Measurements from ENCODE around the gene HADHA.

The HADHA gene

GRCh38 chr2:26195040-26195984 lies 49.1 kb downstream of the HADHA start:
- Mint-ChIP-seq H3K4me1 (ENCODE audit: low read depth in 2 of 2) (no peaks in the 10 kb centered on the region), H3K27ac (peak overlapping the region in 1 of 2 donors; percentile 71), H3K27me3 (no peaks in the 10 kb centered on the region), H3K4me3 (no peak overlapping the region), H3K9me3 (no peaks in the 10 kb centered on the region), H3K36me3 (ENCODE audit: insufficient read depth) (peaks cover 39% of the 10 kb centered on the region)
- DNase-seq (no peak), ATAC-seq (replicated peaks) (no peak)

GRCh38 chr2:26193578-26194231 lies 50.7 kb downstream of the HADHA start:
- Mint-ChIP-seq H3K27ac (peak overlapping the region in 1 of 2 donors; percentile 67), H3K36me3 (ENCODE audit: insufficient read depth) (peaks cover 32% of the 10 kb centered on the region), H3K4me1 (ENCODE audit: low read depth in 2 of 2) (no peaks in the 10 kb centered on the region), H3K4me3 (no peak overlapping the region), H3K27me3 (no peaks in the 10 kb centered on the region), H3K9me3 (no peaks in the 10 kb centered on the region)
- DNase-seq (no peak), ATAC-seq (replicated peaks) (no peak)

- Mint-ChIP-seq H3K27ac (peak overlapping the region in 1 of 2 donors; percentile 83), H3K27me3 (no peaks in the 10 kb centered on the region), H3K36me3 (ENCODE audit: insufficient read depth) (peaks cover 20% of the 10 kb centered on the region), H3K4me1 (ENCODE audit: low read depth in 2 of 2) (no peaks in the 10 kb centered on the region), H3K4me3 (no peak overlapping the region), H3K9me3 (no peaks in the 10 kb centered on the region)
- DNase-seq (no peak), ATAC-seq (replicated peaks) (no peak)
Observed at GRCh38 chr2:26191316-26192159, 52.9 kb downstream of the HADHA start.

GRCh38 chr2:26190369-26190768 lies 54.1 kb downstream of the HADHA start:
- Mint-ChIP-seq H3K27ac (no peak overlapping the region), H3K36me3 (ENCODE audit: insufficient read depth) (peaks cover 22% of the 10 kb centered on the region), H3K4me3 (no peak overlapping the region), H3K27me3 (no peaks in the 10 kb centered on the region), H3K4me1 (ENCODE audit: low read depth in 2 of 2) (peaks cover 0 to 4% of the 10 kb centered on the region in 2 donors), H3K9me3 (no peaks in the 10 kb centered on the region)
- no peak for DNase-seq
- ATAC-seq (replicated peaks), result no peak

GRCh38 chr2:26189751-26190150 lies 54.7 kb downstream of the HADHA start:
- Mint-ChIP-seq H3K4me3 (no peak overlapping the region), H3K4me1 (ENCODE audit: low read depth in 2 of 2) (peaks cover 0 to 4% of the 10 kb centered on the region in 2 donors), H3K9me3 (no peaks in the 10 kb centered on the region), H3K27ac (peak overlapping the region in 1 of 2 donors; percentile 56), H3K36me3 (ENCODE audit: insufficient read depth) (peaks cover 24% of the 10 kb centered on the region), H3K27me3 (no peaks in the 10 kb centered on the region)
- no peak for DNase-seq
- ATAC-seq (replicated peaks), result no peak

- H3K4me1 Mint-ChIP-seq (ENCODE audit: low read depth in 2 of 2), result peaks cover 0 to 5% of the 10 kb centered on the region in 2 donors
- H3K9me3 Mint-ChIP-seq, result no peaks in the 10 kb centered on the region
- ATAC-seq (replicated peaks) (no peak), DNase-seq (no peak)
- H3K4me3 Mint-ChIP-seq, result no peak overlapping the region
- H3K27me3 Mint-ChIP-seq, result no peaks in the 10 kb centered on the region
- H3K27ac Mint-ChIP-seq, result peak overlapping the region; percentile 56 to 64
- H3K36me3 Mint-ChIP-seq (ENCODE audit: insufficient read depth), result peaks cover 17% of the 10 kb centered on the region
Observed at GRCh38 chr2:26189123-26189522, 55.3 kb downstream of the HADHA start.

GRCh38 chr2:26187537-26188104 lies 56.8 kb downstream of the HADHA start:
- Mint-ChIP-seq H3K27me3 (no peaks in the 10 kb centered on the region), H3K36me3 (ENCODE audit: insufficient read depth) (peaks cover 10% of the 10 kb centered on the region), H3K9me3 (no peaks in the 10 kb centered on the region), H3K27ac (no peak overlapping the region), H3K4me1 (ENCODE audit: low read depth in 2 of 2) (peaks cover 0 to 7% of the 10 kb centered on the region in 2 donors), H3K4me3 (no peak overlapping the region)
- no peak for ATAC-seq (replicated peaks)
- DNase-seq, result no peak

- Mint-ChIP-seq H3K4me1 (ENCODE audit: low read depth in 2 of 2) (peaks cover 0 to 7% of the 10 kb centered on the region in 2 donors), H3K9me3 (no peaks in the 10 kb centered on the region), H3K27ac (no peak overlapping the region), H3K36me3 (ENCODE audit: insufficient read depth) (peaks cover 6% of the 10 kb centered on the region), H3K27me3 (peaks cover 0 to 2% of the 10 kb centered on the region in 2 donors), H3K4me3 (no peak overlapping the region)
- ATAC-seq (replicated peaks), result no peak
- no peak for DNase-seq
Observed at GRCh38 chr2:26187114-26187513, 57.3 kb downstream of the HADHA start.

GRCh38 chr2:26185954-26186770 lies 58.3 kb downstream of the HADHA start:
- Mint-ChIP-seq H3K27me3 (peaks cover 3 to 10% of the 10 kb centered on the region in 2 donors), H3K4me1 (ENCODE audit: low read depth in 2 of 2) (peaks cover 0 to 7% of the 10 kb centered on the region in 2 donors), H3K9me3 (no peaks in the 10 kb centered on the region), H3K36me3 (ENCODE audit: insufficient read depth) (peaks cover 6% of the 10 kb centered on the region), H3K27ac (peak overlapping the region in 1 of 2 donors; percentile 10), H3K4me3 (peak overlapping the region; percentile 75 to 82)
- DNase-seq (no peak), ATAC-seq (replicated peaks) (no peak)

- H3K27ac Mint-ChIP-seq, result peak overlapping the region; percentile 10 to 41
- DNase-seq, result no peak
- H3K27me3 Mint-ChIP-seq, result peaks cover 8 to 17% of the 10 kb centered on the region in 2 donors
- H3K4me1 Mint-ChIP-seq (ENCODE audit: low read depth in 2 of 2), result peaks cover 0 to 7% of the 10 kb centered on the region in 2 donors
- no peaks in the 10 kb centered on the region for H3K9me3 Mint-ChIP-seq
- ATAC-seq (replicated peaks), result no peak
- H3K36me3 Mint-ChIP-seq (ENCODE audit: insufficient read depth), result peaks cover 6% of the 10 kb centered on the region
- peak overlapping the region; percentile 75 to 82 for H3K4me3 Mint-ChIP-seq
Observed at GRCh38 chr2:26185304-26185928, 59.0 kb downstream of the HADHA start.

- Mint-ChIP-seq H3K4me3 (peak overlapping the region; percentile 75 to 82), H3K36me3 (ENCODE audit: insufficient read depth) (peaks cover 6% of the 10 kb centered on the region), H3K9me3 (no peaks in the 10 kb centered on the region), H3K27ac (peak overlapping the region; percentile 10 to 41), H3K27me3 (peaks cover 13 to 24% of the 10 kb centered on the region in 2 donors), H3K4me1 (ENCODE audit: low read depth in 2 of 2) (peaks cover 0 to 10% of the 10 kb centered on the region in 2 donors)
- peak; percentile 80 to 87 (median 83) for DNase-seq
- ATAC-seq (replicated peaks), result peak; percentile 98
Observed at GRCh38 chr2:26184555-26185303, 59.7 kb downstream of the HADHA start.
